Endodermal cell (in vitro differentiated cells): Measurements from ENCODE around the gene SYT6. TPM values are rescaled to one million over a fixed set of nuclear protein-coding genes. Genes with fewer than 3 reads are reported as not detected.

ENCODE experiments used
- DNase-seq: peaks from one replicate; pipeline ENCODE4 v3.0.0-alpha.2; 2017
- H3K27ac ChIP-seq: 2 replicates; pipeline ENCODE4 v1.5.1; 2013; ENCODE audit warnings: mild to moderate bottlenecking, low read depth, low read length, moderate library complexity
- H3K27me3 ChIP-seq: 2 replicates; pipeline ENCODE4 v1.6.1; 2013; ENCODE audit warnings: mild to moderate bottlenecking, low read length, moderate library complexity; ENCODE audit not compliant: insufficient read depth, control insufficient read depth, poor library complexity, severe bottlenecking
- H3K36me3 ChIP-seq: 2 replicates; pipeline ENCODE4 v1.7.0; 2013; ENCODE audit warnings: mild to moderate bottlenecking, low read length, moderate library complexity; ENCODE audit not compliant: control insufficient read depth, insufficient read depth
- H3K4me1 ChIP-seq: one replicate; pipeline ENCODE4 v1.7.0; 2013; ENCODE audit warnings: low read length; ENCODE audit not compliant: control insufficient read depth, insufficient read depth
- H3K4me3 ChIP-seq: 2 replicates; pipeline ENCODE4 v1.5.1; 2013; ENCODE audit warnings: mild to moderate bottlenecking, low read length, moderate library complexity
- H3K9ac ChIP-seq: 2 replicates; pipeline ENCODE4 v1.6.1; 2013; ENCODE audit warnings: mild to moderate bottlenecking, low read length, moderate library complexity; ENCODE audit not compliant: poor library complexity, severe bottlenecking; ENCODE audit errors: extremely low read depth
- H3K9me3 ChIP-seq: 2 replicates; pipeline ENCODE4 v1.6.1; 2013; ENCODE audit warnings: mild to moderate bottlenecking, low read length, moderate library complexity; ENCODE audit not compliant: control insufficient read depth
- H3K27ac Mint-ChIP-seq: 2 replicates; pipeline ENCODE4 v1.8.0; 2020; ENCODE audit warnings: mixed read lengths
- H3K27me3 Mint-ChIP-seq: 2 replicates; pipeline ENCODE4 v1.8.0; 2021; ENCODE audit warnings: mild to moderate bottlenecking, mixed read lengths; ENCODE audit not compliant: insufficient read depth
- H3K36me3 Mint-ChIP-seq: 2 replicates; pipeline ENCODE4 v1.8.0; 2020; ENCODE audit warnings: low read depth, mixed read lengths
- H3K4me1 Mint-ChIP-seq: 2 replicates; pipeline ENCODE4 v1.8.0; 2020; ENCODE audit warnings: mixed read lengths
- H3K4me3 Mint-ChIP-seq: 2 replicates; pipeline ENCODE4 v1.8.0; 2020; ENCODE audit warnings: mild to moderate bottlenecking, moderate library complexity, mixed read lengths
- H3K9me3 Mint-ChIP-seq: 2 replicates; pipeline ENCODE4 v1.8.0; 2020; ENCODE audit warnings: mild to moderate bottlenecking, mixed read lengths
- WGBS, 2 experiments: methylation state at CpG; one replicate each; pipeline versions ENCODE4 v1.1.5 to v1.1.7; 2013; ENCODE audit warnings: missing lambda C conversion rate in 2 of 2, mixed read lengths in 1 of 2; ENCODE audit not compliant: insufficient coverage in 1 of 2, insufficient read length in 1 of 2; 5-methylcytosine and 5-hydroxymethylcytosine counted together
- total RNA-seq, 2 donors: library from RNA; stranded (reverse); fragmentation: NEBNext Ultra II Directional in 1 of 2; extraction: Animal tissue kit (Norgen Biotek cat#: 25700) in 1 of 2; gene quantifications; 2 replicates in 1 of 2; 3 replicates in 1 of 2; pipeline ENCODE4 v1.2.1, GENCODE V29; 2021
- TF ChIP-seq, protein P1 (sequence below): fragments of 200-600 bp; sonication (generic); conservative IDR thresholded peaks from 2 replicates; pipeline ENCODE4 v1.5.0; 2021; ENCODE audit warnings: antibody characterized with exemption, mild to moderate bottlenecking

SYT6 gene
- total RNA-seq, 2 donors from 2014 or later: 1.3 to 4.4 TPM

DNA sequence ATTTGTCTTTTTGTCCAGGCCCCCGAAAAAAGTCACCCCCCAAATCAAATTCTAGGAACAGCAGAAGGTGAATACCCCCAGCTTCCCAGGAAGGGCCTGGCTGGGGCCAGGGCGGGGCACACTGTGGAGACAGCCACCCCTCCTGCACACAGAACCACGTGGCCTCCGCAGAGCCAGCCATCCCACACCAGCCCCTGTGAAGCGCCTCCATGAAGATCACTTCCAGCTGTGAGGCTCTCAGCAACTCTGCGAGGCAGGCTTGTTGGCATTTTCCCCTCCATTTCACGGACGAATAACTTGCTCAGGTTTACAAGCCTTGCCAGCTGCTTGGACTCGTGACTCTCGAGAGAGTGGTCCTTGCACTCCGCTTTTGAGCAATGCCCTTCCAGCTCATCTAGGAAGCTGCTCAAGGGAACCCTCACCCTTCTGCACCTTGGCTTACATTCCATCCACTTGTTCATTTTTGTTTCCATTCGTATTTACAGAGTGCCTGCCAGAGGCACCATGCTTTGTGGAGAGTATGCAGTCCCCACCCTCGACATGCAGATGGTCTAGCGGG, 48.2 kb downstream of the SYT6 start:
- Mint-ChIP-seq H3K4me1 (peaks cover 9% of the 10 kb centered on the region), H3K27me3 (peaks cover 98% of the 10 kb centered on the region), H3K4me3 (no peak overlapping the region), H3K36me3 (peaks cover 3% of the 10 kb centered on the region), H3K27ac (no peak overlapping the region), H3K9me3 (no peaks in the 10 kb centered on the region)
- WGBS, 2 experiments: 77 to 86% methylated on average over 12 to 14 of the region's 14 CpGs
- H3K9ac ChIP-seq: no peak overlapping the region
- DNase-seq: no peak
- no peak overlapping the region for H3K27ac ChIP-seq
- H3K27me3 ChIP-seq: peaks cover 100% of the 10 kb centered on the region
- H3K36me3 ChIP-seq: no peaks in the 10 kb centered on the region
- H3K9me3 ChIP-seq: no peaks in the 10 kb centered on the region
- H3K4me3 ChIP-seq: no peak overlapping the region
- no peaks in the 10 kb centered on the region for H3K4me1 ChIP-seq
- TF ChIP-seq, protein P1, sequence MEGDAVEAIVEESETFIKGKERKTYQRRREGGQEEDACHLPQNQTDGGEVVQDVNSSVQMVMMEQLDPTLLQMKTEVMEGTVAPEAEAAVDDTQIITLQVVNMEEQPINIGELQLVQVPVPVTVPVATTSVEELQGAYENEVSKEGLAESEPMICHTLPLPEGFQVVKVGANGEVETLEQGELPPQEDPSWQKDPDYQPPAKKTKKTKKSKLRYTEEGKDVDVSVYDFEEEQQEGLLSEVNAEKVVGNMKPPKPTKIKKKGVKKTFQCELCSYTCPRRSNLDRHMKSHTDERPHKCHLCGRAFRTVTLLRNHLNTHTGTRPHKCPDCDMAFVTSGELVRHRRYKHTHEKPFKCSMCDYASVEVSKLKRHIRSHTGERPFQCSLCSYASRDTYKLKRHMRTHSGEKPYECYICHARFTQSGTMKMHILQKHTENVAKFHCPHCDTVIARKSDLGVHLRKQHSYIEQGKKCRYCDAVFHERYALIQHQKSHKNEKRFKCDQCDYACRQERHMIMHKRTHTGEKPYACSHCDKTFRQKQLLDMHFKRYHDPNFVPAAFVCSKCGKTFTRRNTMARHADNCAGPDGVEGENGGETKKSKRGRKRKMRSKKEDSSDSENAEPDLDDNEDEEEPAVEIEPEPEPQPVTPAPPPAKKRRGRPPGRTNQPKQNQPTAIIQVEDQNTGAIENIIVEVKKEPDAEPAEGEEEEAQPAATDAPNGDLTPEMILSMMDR: no peak

- Mint-ChIP-seq H3K27ac (no peak overlapping the region), H3K27me3 (peaks cover 98% of the 10 kb centered on the region), H3K36me3 (peaks cover 3% of the 10 kb centered on the region)
These were observed 48.7 kb downstream of the SYT6 start for GRCh38 chr1:114104949-114105348.

GRCh38 chr1:114103992-114104391, 49.7 kb downstream of the SYT6 start:
- H3K27ac Mint-ChIP-seq: no peak overlapping the region
- 95% methylated on average over 2 of the region's 2 CpGs; no CpG with 5 or more reads in 1 of the 2 experiments for WGBS, 2 experiments
- no peak overlapping the region for H3K4me3 ChIP-seq

More at GRCh38 chr1:114104949-114105348, 48.7 kb downstream of the SYT6 start:
- TF ChIP-seq, protein P1: peak; percentile 54
- no peak overlapping the region for H3K4me3 Mint-ChIP-seq
- Histone ChIP-seq H3K9me3 (no peaks in the 10 kb centered on the region), H3K4me1 (no peaks in the 10 kb centered on the region), H3K9ac (no peak overlapping the region), H3K36me3 (no peaks in the 10 kb centered on the region), H3K27ac (no peak overlapping the region), H3K27me3 (peaks cover 100% of the 10 kb centered on the region), H3K4me3 (no peak overlapping the region)
- no peak for DNase-seq
- WGBS, 2 experiments: 90 to 100% methylated on average over 1 to 3 of the region's 3 CpGs
- peaks cover 9% of the 10 kb centered on the region for H3K4me1 Mint-ChIP-seq
- no peaks in the 10 kb centered on the region for H3K9me3 Mint-ChIP-seq

More at GRCh38 chr1:114103992-114104391, 49.7 kb downstream of the SYT6 start:
- Histone ChIP-seq H3K9me3 (no peaks in the 10 kb centered on the region), H3K9ac (no peak overlapping the region), H3K27me3 (peaks cover 100% of the 10 kb centered on the region), H3K27ac (no peak overlapping the region), H3K36me3 (no peaks in the 10 kb centered on the region), H3K4me1 (no peaks in the 10 kb centered on the region)
- H3K4me1 Mint-ChIP-seq: peaks cover 16% of the 10 kb centered on the region
- peaks cover 3% of the 10 kb centered on the region for H3K36me3 Mint-ChIP-seq
- DNase-seq: no peak
- TF ChIP-seq, protein P1: no peak
- no peak overlapping the region for H3K4me3 Mint-ChIP-seq
- H3K9me3 Mint-ChIP-seq: no peaks in the 10 kb centered on the region
- peaks cover 98% of the 10 kb centered on the region for H3K27me3 Mint-ChIP-seq
